Upper lobe of right lung (tissue), 1 donor: ENCODE measurements around the gene VCPKMT. TPM values are rescaled to one million over a fixed set of nuclear protein-coding genes. Genes with fewer than 3 reads are reported as not detected.

Experiments used
- ATAC-seq: fragments of 200-7000 bp; cut with Tn5 transposase; one replicate; pipeline ENCODE4 v1.9.1; 2020; ENCODE audit warnings: mild to moderate bottlenecking, moderate library complexity
- DNase-seq: peaks from one replicate; pipeline ENCODE4 v3.0.0-alpha.2; 2020
- H3K27ac ChIP-seq: fragments of 200-600 bp; one replicate; pipeline ENCODE4 v1.8.0; 2022
- H3K27me3 ChIP-seq: fragments of 200-600 bp; one replicate; pipeline ENCODE4 v1.8.0; 2022; ENCODE audit warnings: mild to moderate bottlenecking
- H3K36me3 ChIP-seq: fragments of 200-600 bp; one replicate; pipeline ENCODE4 v1.8.0; 2022
- H3K4me1 ChIP-seq: fragments of 200-600 bp; one replicate; pipeline ENCODE4 v1.8.0; 2022
- H3K4me3 ChIP-seq: fragments of 200-600 bp; one replicate; pipeline ENCODE4 v1.8.0; 2022; ENCODE audit warnings: mild to moderate bottlenecking
- H3K9me3 ChIP-seq: fragments of 200-600 bp; one replicate; pipeline ENCODE4 v1.8.0; 2022
- CTCF ChIP-seq: fragments of 200-600 bp; IDR thresholded peaks from one replicate; pipeline ENCODE4 v1.8.0; 2022; ENCODE audit warnings: antibody characterized with exemption
- intact Hi-C: fragments of 100-400 bp; cut with DNase I; formaldehyde crosslinking; loops from one replicate; pipeline ENCODE4 v1.11.0; 2022
- total RNA-seq: library from RNA; stranded (reverse); fragmentation: NEBNext Ultra II Directional; extraction: Animal tissue kit (Norgen Biotek cat#: 25700); gene quantifications from one replicate; pipeline ENCODE4 v1.2.1, GENCODE V29; 2021
- donor health status: DM: no; HTN: yes; CAD: no; lungs with severe emphysema.

VCPKMT gene
- total RNA-seq, 1 donor from 2014 or later: 6.2 TPM

DNA sequence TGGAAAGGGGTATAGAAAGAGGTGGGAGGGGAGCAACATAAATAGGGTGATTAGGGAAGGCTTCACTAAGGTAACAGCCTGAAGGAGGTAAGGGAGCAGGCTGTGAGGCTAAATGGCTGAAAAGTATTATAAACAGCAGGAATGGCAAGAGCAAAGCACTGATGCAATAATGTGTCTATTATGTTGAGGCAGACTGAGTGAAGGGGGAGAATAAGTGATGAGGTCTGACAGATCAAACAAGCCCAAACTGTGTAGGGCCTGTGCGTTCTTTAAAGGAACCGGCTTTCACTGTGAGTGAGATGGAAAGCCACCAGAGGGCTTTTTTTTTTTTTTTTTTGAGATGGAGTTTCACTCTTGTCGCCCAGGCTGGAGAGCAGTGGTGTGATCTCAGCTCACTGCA is 6.7 kb upstream of the VCPKMT start:
- H3K4me1 ChIP-seq: no peaks in the 10 kb centered on the region
- no peaks in the 10 kb centered on the region for H3K27me3 ChIP-seq
- DNase-seq (no peak), ATAC-seq (no peak)
- H3K4me3 ChIP-seq: no peak overlapping the region
- peaks cover 39% of the 10 kb centered on the region for H3K36me3 ChIP-seq
- intact Hi-C loops: no loop called here
- H3K27ac ChIP-seq: no peak overlapping the region
- no peak for TF ChIP-seq CTCF
- no peaks in the 10 kb centered on the region for H3K9me3 ChIP-seq

GRCh38 chr14:50122291-50122690 is 5.9 kb upstream of the VCPKMT start:
- no peak for ATAC-seq
- H3K4me1 ChIP-seq: peaks cover under 1% of the 10 kb centered on the region
- DNase-seq: no peak
- no peaks in the 10 kb centered on the region for H3K9me3 ChIP-seq
- no peak overlapping the region for H3K27ac ChIP-seq
- no peak for TF ChIP-seq CTCF
- H3K27me3 ChIP-seq: no peaks in the 10 kb centered on the region
- no peak overlapping the region for H3K4me3 ChIP-seq
- peaks cover 38% of the 10 kb centered on the region for H3K36me3 ChIP-seq
- intact Hi-C loops: no loop called here

- H3K4me3 ChIP-seq: no peak overlapping the region
- H3K9me3 ChIP-seq: no peaks in the 10 kb centered on the region
- ATAC-seq (no peak), DNase-seq (no peak)
- H3K4me1 ChIP-seq: peaks cover 6% of the 10 kb centered on the region
- intact Hi-C loops: no loop called here
- no peak for TF ChIP-seq CTCF
- H3K27ac ChIP-seq: no peak overlapping the region
- peaks cover 38% of the 10 kb centered on the region for H3K36me3 ChIP-seq
- no peaks in the 10 kb centered on the region for H3K27me3 ChIP-seq
These were observed 5.1 kb upstream of the VCPKMT start for GRCh38 chr14:50121486-50121885.

DNA sequence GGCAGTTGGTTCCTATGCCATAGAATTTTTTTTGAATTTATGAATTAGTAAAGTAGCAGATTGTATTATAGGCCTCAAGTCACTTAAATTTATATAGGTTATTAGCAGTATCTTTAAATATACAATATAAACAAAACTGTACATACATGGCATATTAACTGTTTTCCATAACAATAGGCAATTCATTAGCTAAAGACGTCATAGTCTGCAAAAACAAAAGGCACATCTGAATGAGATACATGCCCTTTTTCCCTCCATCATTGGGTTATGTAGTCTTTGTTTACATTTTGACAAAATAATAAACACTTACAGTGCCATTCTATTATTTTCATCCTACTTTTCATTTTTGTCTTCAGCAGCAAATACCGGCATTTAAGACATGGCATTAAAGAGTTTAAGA is 1.1 kb upstream of the VCPKMT start:
- Histone ChIP-seq H3K36me3 (peaks cover 42% of the 10 kb centered on the region), H3K4me1 (peaks cover 18% of the 10 kb centered on the region), H3K9me3 (no peaks in the 10 kb centered on the region), H3K27ac (peak overlapping the region; percentile 90), H3K27me3 (no peaks in the 10 kb centered on the region), H3K4me3 (no peak overlapping the region)
- TF ChIP-seq CTCF: no peak
- ATAC-seq (no peak), DNase-seq (no peak)
- intact Hi-C loops: no loop called here

- no peaks in the 10 kb centered on the region for H3K9me3 ChIP-seq
- no peak for DNase-seq
- peak overlapping the region; percentile 63 for H3K4me3 ChIP-seq
- no peaks in the 10 kb centered on the region for H3K27me3 ChIP-seq
- H3K27ac ChIP-seq: peak overlapping the region; percentile 90
- peaks cover 18% of the 10 kb centered on the region for H3K4me1 ChIP-seq
- peaks cover 47% of the 10 kb centered on the region for H3K36me3 ChIP-seq
- TF ChIP-seq CTCF: no peak
- intact Hi-C loops: no loop called here
- no peak for ATAC-seq
These were observed 594 bp upstream of the VCPKMT start for GRCh38 chr14:50116966-50117365.

- Histone ChIP-seq H3K4me1 (peaks cover 18% of the 10 kb centered on the region), H3K36me3 (peaks cover 79% of the 10 kb centered on the region), H3K27ac (no peak overlapping the region), H3K27me3 (no peaks in the 10 kb centered on the region), H3K4me3 (no peak overlapping the region), H3K9me3 (no peaks in the 10 kb centered on the region)
- intact Hi-C loops: no loop called here
- ATAC-seq (no peak), DNase-seq (no peak)
- no peak for TF ChIP-seq CTCF
These were observed 2.9 kb downstream of the VCPKMT start for GRCh38 chr14:50113381-50114035.
